B cell (primary cell): ENCODE measurements around the gene RASGRP4. TPM values are rescaled to one million over a fixed set of nuclear protein-coding genes. Genes with fewer than 3 reads are reported as not detected.

ENCODE experiments used
- ATAC-seq: fragments of 200-7000 bp; cut with Tn5 transposase; one replicate; pipeline ENCODE4 v1.10.0; 2021; ENCODE audit warnings: low read depth, mild to moderate bottlenecking, moderate number of reproducible peaks, moderate library complexity
- CTCF ChIA-PET: fragments of 350-600 bp; sonication (Branson Sonifier 250); formaldehyde crosslinking; loops from one replicate; lab custom pipeline; 2021; ENCODE audit warnings: antibody characterized with exemption, inconsistent platforms; lab: Charles Lee
- POLR2A ChIA-PET: fragments of 350-600 bp; sonication (Branson Sonifier 250); formaldehyde crosslinking; loops from one replicate; lab custom pipeline; 2021; ENCODE audit warnings: antibody characterized with exemption; lab: Charles Lee
- DNase-seq: peaks from one replicate; pipeline ENCODE4 v3.0.0; 2013
- H2AFZ ChIP-seq: 2 replicates; pipeline ENCODE4 v1.6.1; 2012; ENCODE audit warnings: mild to moderate bottlenecking, low read depth, low read length; ENCODE audit not compliant: insufficient read depth, poor library complexity, severe bottlenecking
- H3K27ac ChIP-seq, 2 donors: 1 replicate in 1 of 2; 2 replicates in 1 of 2; pipeline ENCODE4 v1.5.1; 2012 to 2013; ENCODE audit warnings: low read length in 2 of 2, mild to moderate bottlenecking in 2 of 2, moderate library complexity in 1 of 2
- H3K27me3 ChIP-seq, 4 experiments: fragments of 200-600 bp in 1 of 4; sonication (generic) in 1 of 4; replicated peaks in 1 of 4; 1 replicate in 2 of 4; 2 replicates in 2 of 4; pipeline versions ENCODE4 v1.6.1 to v1.7.0; 2013 to 2016; ENCODE audit warnings: low read length in 3 of 4, mild to moderate bottlenecking in 2 of 4, mixed read lengths in 1 of 4, moderate library complexity in 1 of 4; ENCODE audit not compliant: insufficient read depth in 4 of 4, control insufficient read depth in 3 of 4; ENCODE audit errors: control extremely low read depth in 1 of 4
- H3K36me3 ChIP-seq, 2 experiments: replicated peaks in 1 of 2; 1 replicate in 1 of 2; 2 replicates in 1 of 2; pipeline versions ENCODE4 v1.6.1 to v1.7.1; 2013; ENCODE audit warnings: low read length in 1 of 2; ENCODE audit not compliant: insufficient read depth in 2 of 2, control insufficient read depth in 1 of 2; ENCODE audit errors: control extremely low read depth in 1 of 2, extremely low read depth in 1 of 2
- H3K4me1 ChIP-seq, 2 donors: fragments of 200-600 bp in 1 of 2; sonication (generic) in 1 of 2; 1 replicate in 1 of 2; 2 replicates in 1 of 2; pipeline versions ENCODE4 v1.5.1 to v1.6.1; 2013 to 2017; ENCODE audit warnings: low read length in 2 of 2; ENCODE audit not compliant: control insufficient read depth in 2 of 2, insufficient read depth in 2 of 2
- H3K4me2 ChIP-seq: replicated peaks from 2 replicates; pipeline ENCODE3; 2012; ENCODE audit warnings: mild to moderate bottlenecking, low read depth, low read length; ENCODE audit not compliant: poor library complexity, severe bottlenecking
- H3K4me3 ChIP-seq, 5 experiments: fragments of 200-600 bp in 1 of 5; sonication (generic) in 1 of 5; 1 replicate in 3 of 5; 2 replicates in 2 of 5; pipeline versions ENCODE4 v1.5.1 to v1.7.0; 2011 to 2016; ENCODE audit warnings: low read length in 4 of 5, mild to moderate bottlenecking in 4 of 5, low read depth in 2 of 5, control low read depth in 1 of 5, moderate library complexity in 1 of 5; ENCODE audit not compliant: insufficient read depth in 1 of 5; ENCODE audit errors: control extremely low read depth in 1 of 5, extremely low read depth in 1 of 5
- H3K79me2 ChIP-seq: fragments of 200-600 bp; sonication (generic); one replicate; pipeline ENCODE4 v1.6.0; 2016; ENCODE audit warnings: low read length; ENCODE audit not compliant: control insufficient read depth, insufficient read depth
- H3K9ac ChIP-seq: fragments of 200-600 bp; sonication (generic); 2 replicates; pipeline ENCODE4 v1.6.1; 2017; ENCODE audit warnings: mild to moderate bottlenecking, low read length, moderate library complexity
- H3K9me3 ChIP-seq, 3 donors: one replicate each; pipeline versions ENCODE4 v1.6.1 to v1.7.1; 2013; ENCODE audit warnings: low read length in 2 of 3; ENCODE audit not compliant: control insufficient read depth in 2 of 3, insufficient read depth in 1 of 3; ENCODE audit errors: control extremely low read depth in 1 of 3
- H4K20me1 ChIP-seq: 2 replicates; pipeline ENCODE4 v1.6.0; 2012; ENCODE audit warnings: mild to moderate bottlenecking, low read length; ENCODE audit not compliant: insufficient read depth, control insufficient read depth, poor library complexity, severe bottlenecking
- H3K27ac Mint-ChIP-seq: one replicate; pipeline ENCODE4 v1.8.0; 2021; ENCODE audit warnings: mixed read lengths
- H3K27me3 Mint-ChIP-seq: one replicate; pipeline ENCODE4 v1.8.0; 2021; ENCODE audit warnings: mixed read lengths
- H3K4me1 Mint-ChIP-seq: one replicate; pipeline ENCODE4 v1.8.0; 2021; ENCODE audit warnings: mixed read lengths
- H3K4me3 Mint-ChIP-seq: one replicate; pipeline ENCODE4 v1.8.0; 2021; ENCODE audit warnings: mixed read lengths
- H3K9me3 Mint-ChIP-seq: one replicate; pipeline ENCODE4 v1.8.0; 2022; ENCODE audit warnings: mixed read lengths; ENCODE audit not compliant: insufficient read depth
- CTCF ChIP-seq: fragments of 200-600 bp; IDR thresholded peaks from one replicate; pipeline ENCODE4 v1.8.0; 2022; ENCODE audit warnings: antibody characterized with exemption, mild to moderate bottlenecking
- EZH2 ChIP-seq: IDR thresholded peaks from 2 replicates; pipeline ENCODE4 v1.6.1; 2012; ENCODE audit warnings: borderline replicate concordance, low read depth, mild to moderate bottlenecking, moderate library complexity, low read length; ENCODE audit not compliant: insufficient read depth, poor library complexity, severe bottlenecking
- WGBS: methylation state at CpG from one replicate; pipeline ENCODE4 v1.1.5; 2013; ENCODE audit warnings: missing lambda C conversion rate; ENCODE audit not compliant: insufficient coverage; 5-methylcytosine and 5-hydroxymethylcytosine counted together
- intact Hi-C: fragments of 100-400 bp; cut with micrococcal nuclease; formaldehyde crosslinking; loops from one replicate; pipeline ENCODE4 v1.10.0; 2022
- polyA plus RNA-seq: library from polyadenylated mRNA; depleted of rRNA; stranded (reverse); fragments of >200 nt; gene quantifications from 2 replicates; pipeline ENCODE4 v1.2.3, GENCODE V29; 2012
- total RNA-seq, 2 donors: library from RNA; stranded (reverse); fragments of 120-200 nt in 1 of 2; gene quantifications; 1 replicate in 1 of 2; 2 replicates in 1 of 2; pipeline versions ENCODE4 v1.2.3 to v1.2.4, GENCODE V29; 2013 to 2022

RASGRP4 gene
- total and polyA plus RNA-seq, 2 donors (not counting 1 experiment from before 2014, with no cell fraction given) = 0.20 to 0.98 TPM

- H3K36me3 ChIP-seq = no peaks in the 10 kb centered on the region
- intact Hi-C loops = no loop called here
- H3K9me3 Mint-ChIP-seq = no peaks in the 10 kb centered on the region
- no peak overlapping the region for H3K4me3 ChIP-seq
- H3K27ac ChIP-seq = no peak overlapping the region
- H3K9me3 ChIP-seq = peaks cover 0 to 6% (median 0%) of the 10 kb centered on the region in 3 donors
- no peak overlapping the region for H3K27ac Mint-ChIP-seq
- peaks cover 9 to 20% of the 10 kb centered on the region in 2 donors for H3K4me1 ChIP-seq
- peaks cover 17% of the 10 kb centered on the region for H3K4me1 Mint-ChIP-seq
- no peaks in the 10 kb centered on the region for H4K20me1 ChIP-seq
- H3K79me2 ChIP-seq = no peaks in the 10 kb centered on the region
- no peak overlapping the region for H3K4me2 ChIP-seq
- peak overlapping the region; percentile 28 for H3K4me3 Mint-ChIP-seq
- CTCF ChIA-PET = interaction anchor here (0.9 kb wide), 1 partner anchor 459 kb away, joined by 3 read pairs; no protein-coding TSS in a partner anchor
- WGBS = 77% methylated on average over 8 of the region's 18 CpGs
- no peak for DNase-seq
- POLR2A ChIA-PET = no interaction called here
- no peak for ATAC-seq
- H2AFZ ChIP-seq = no peak overlapping the region
- peaks cover 13% of the 10 kb centered on the region for H3K27me3 Mint-ChIP-seq
- no peak for TF ChIP-seq CTCF
- no peak for TF ChIP-seq EZH2
- H3K9ac ChIP-seq = no peak overlapping the region
- H3K27me3 ChIP-seq = peaks cover 0 to 18% (median 2%) of the 10 kb centered on the region in 4 experiments
Measured at GRCh38 chr19:38359242-38360021, 66.6 kb downstream of the RASGRP4 start.

Other genes starting within 250 kb of the RASGRP4 start
- not detected in 2 replicates for gene DPF1, start 202.0 kb downstream of the RASGRP4 start, total RNA-seq
- 0.42 TPM in 1 of 2 replicates, not detected in the other for gene DPF1, start 202.0 kb downstream of the RASGRP4 start, polyA plus RNA-seq
- gene PPP1R14A, start 169.8 kb downstream of the RASGRP4 start, total RNA-seq = 24.0 and 25.9 TPM in 2 replicates
- gene PPP1R14A, start 169.8 kb downstream of the RASGRP4 start, polyA plus RNA-seq = 32.6 and 33.8 TPM in 2 replicates
- gene SPINT2, start 161.6 kb downstream of the RASGRP4 start, total RNA-seq = 70.0 and 78.5 TPM in 2 replicates
- gene SPINT2, start 161.6 kb downstream of the RASGRP4 start, polyA plus RNA-seq = 49.1 and 50.0 TPM in 2 replicates
- gene C19orf33, start 122.0 kb downstream of the RASGRP4 start, total RNA-seq = 1.2 and 2.0 TPM in 2 replicates
- gene C19orf33, start 122.0 kb downstream of the RASGRP4 start, polyA plus RNA-seq = not detected in 2 replicates
- 30.6 and 31.6 TPM in 2 replicates for gene YIF1B, start 110.3 kb downstream of the RASGRP4 start, total RNA-seq
- gene YIF1B, start 110.3 kb downstream of the RASGRP4 start, polyA plus RNA-seq = 39.5 and 58.3 TPM in 2 replicates
- 3.7 and 4.4 TPM in 2 replicates for gene KCNK6, start 106.4 kb downstream of the RASGRP4 start, total RNA-seq
- gene KCNK6, start 106.4 kb downstream of the RASGRP4 start, polyA plus RNA-seq = 1.5 and 3.4 TPM in 2 replicates
- gene CATSPERG, start 90.4 kb downstream of the RASGRP4 start, total RNA-seq = 31.2 and 33.8 TPM in 2 replicates
- gene CATSPERG, start 90.4 kb downstream of the RASGRP4 start, polyA plus RNA-seq = 6.6 and 6.7 TPM in 2 replicates
- gene PSMD8, start 51.6 kb downstream of the RASGRP4 start, total RNA-seq = 77.1 and 88.1 TPM in 2 replicates
- 77.1 and 122 TPM in 2 replicates for gene PSMD8, start 51.6 kb downstream of the RASGRP4 start, polyA plus RNA-seq
- gene GGN, start 38.2 kb downstream of the RASGRP4 start, total RNA-seq = 0.34 TPM in 2 replicates
- gene GGN, start 38.2 kb downstream of the RASGRP4 start, polyA plus RNA-seq = not detected in 2 replicates
- gene SPRED3, start 37.5 kb downstream of the RASGRP4 start, total RNA-seq = 1.1 and 1.2 TPM in 2 replicates
- 1.7 and 2.0 TPM in 2 replicates for gene SPRED3, start 37.5 kb downstream of the RASGRP4 start, polyA plus RNA-seq
- gene FAM98C, start 23.1 kb downstream of the RASGRP4 start, total RNA-seq = 44.1 and 45.3 TPM in 2 replicates
- gene FAM98C, start 23.1 kb downstream of the RASGRP4 start, polyA plus RNA-seq = 62.0 and 73.5 TPM in 2 replicates
- gene RYR1, start 7.5 kb upstream of the RASGRP4 start, total RNA-seq = 3.3 and 3.8 TPM in 2 replicates
- 0.06 and 0.43 TPM in 2 replicates for gene RYR1, start 7.5 kb upstream of the RASGRP4 start, polyA plus RNA-seq
- gene MAP4K1, start 191.7 kb upstream of the RASGRP4 start, total RNA-seq = 397 and 415 TPM in 2 replicates
- 232 and 291 TPM in 2 replicates for gene MAP4K1, start 191.7 kb upstream of the RASGRP4 start, polyA plus RNA-seq
- 284 and 295 TPM in 2 replicates for gene EIF3K, start 193.0 kb upstream of the RASGRP4 start, total RNA-seq
- 773 and 841 TPM in 2 replicates for gene EIF3K, start 193.0 kb upstream of the RASGRP4 start, polyA plus RNA-seq
- 154 and 164 TPM in 2 replicates for gene ACTN4, start 221.4 kb upstream of the RASGRP4 start, total RNA-seq
- 80.5 and 108 TPM in 2 replicates for gene ACTN4, start 221.4 kb upstream of the RASGRP4 start, polyA plus RNA-seq